Motor neuron (in vitro differentiated cells): ENCODE results near the gene ACCSL. TPM values are rescaled to one million over a fixed set of nuclear protein-coding genes. Genes with fewer than 3 reads are reported as not detected.
A peak's percentile ranks its signal among the peaks of the same experiment; 100 is the strongest.

Experiments
- ATAC-seq, 8 experiments: fragments of 200-7000 bp; cut with Tn5 transposase; replicated peaks in 6 of 8; 2 replicates each; pipeline ENCODE4 v1.8.0; 2021; ENCODE audit warnings: mild to moderate bottlenecking in 8 of 8, moderate library complexity in 8 of 8
- H3K27ac ChIP-seq, 2 donors: fragments of 250-450 bp; sonication (Bioruptor Pico); 2 replicates each; pipeline ENCODE4 v1.9.0; 2021; ENCODE audit warnings: antibody characterized with exemption in 2 of 2, mild to moderate bottlenecking in 2 of 2, moderate library complexity in 1 of 2
- H3K4me1 ChIP-seq, 2 donors: fragments of 250-450 bp; sonication (Bioruptor Pico); replicated peaks in 1 of 2; 2 replicates each; pipeline ENCODE4 v1.6.1; 2021; ENCODE audit warnings: antibody characterized with exemption in 2 of 2, mild to moderate bottlenecking in 2 of 2, moderate library complexity in 1 of 2
- H3K4me3 ChIP-seq, 5 donors: fragments of 250-450 bp; sonication (Bioruptor Pico); 2 replicates each; pipeline ENCODE4 v1.9.0; 2021; ENCODE audit warnings: antibody characterized with exemption in 5 of 5, mild to moderate bottlenecking in 5 of 5, moderate library complexity in 4 of 5
- WGBS, 10 experiments: fragments of 450-650 bp; shearing (Covaris generic); methylation state at CpG; one replicate each; pipeline ENCODE4 v1.0.0; 2022; 5-methylcytosine and 5-hydroxymethylcytosine counted together
- in situ Hi-C, 9 experiments: fragments of 400-800 bp; cut with MboI; loops; one replicate each; pipeline ENCODE4 v1.15.0; 2021; ENCODE audit warnings: low sequenced_read_pairs in 9 of 9, low pct_unique_long_range_greater_than_20kb in 2 of 9; ENCODE audit not compliant: unreplicated experiment in 9 of 9
- total RNA-seq, 8 experiments: library from RNA; unstranded; fragments of 300-600 nt; gene quantifications; 2 replicates each; pipeline versions ENCODE4 v1.2.3 to v1.2.4, GENCODE V29; 2022

ACCSL gene
- not detected for total RNA-seq

GRCh38 chr11:44047931-44048431, at the start of gene ACCSL:
TSS of gene ACCSL (plus strand) at chr11:44047981. CDS start at chr11:44048037, 56 bp downstream.
- 20 to 100% (median 90%) methylated on average over 1 to 7 of the region's 12 CpGs; no CpG with 5 or more reads in 5 of the 10 experiments for WGBS, 10 experiments
- no peak for ATAC-seq
- Histone ChIP-seq H3K27ac (no peak within 1 kb of the TSS), H3K4me3 (no peak within 1 kb of the TSS), H3K4me1 (no peaks in the 10 kb centered on the region)
- in situ Hi-C loops = loop anchor here in 7 of 9 experiments (10.0 to 25.0 kb wide), 3 partner anchors 136 to 163 kb away; partner anchors contain the start of gene ALKBH3 (in 4 of the 7)

GRCh38 chr11:43998308-43998707, 49.5 kb upstream of the ACCSL start:
- H3K27ac ChIP-seq = no peak overlapping the region
- 83 to 100% (median 95%) methylated on average over 1 of the region's 1 CpG; no CpG with 5 or more reads in 6 of the 10 experiments for WGBS, 10 experiments
- in situ Hi-C loops = no loop called here
- ATAC-seq = no peak
- no peak overlapping the region for H3K4me3 ChIP-seq
- H3K4me1 ChIP-seq = peaks cover 14% of the 10 kb centered on the region in 2 donors

GRCh38 chr11:44000731-44001130, 47.0 kb upstream of the ACCSL start:
- no peak overlapping the region for H3K4me3 ChIP-seq
- no peak overlapping the region for H3K27ac ChIP-seq
- WGBS, 10 experiments = 0 to 73% (median 58%) methylated on average over 1 to 2 of the region's 2 CpGs; no CpG with 5 or more reads in 2 of the 10 experiments
- peaks cover 29 to 30% of the 10 kb centered on the region in 2 donors for H3K4me1 ChIP-seq
- in situ Hi-C loops = no loop called here
- no peak for ATAC-seq

- Histone ChIP-seq H3K4me1 (peaks cover 45 to 46% of the 10 kb centered on the region in 2 donors), H3K27ac (peak overlapping the region; percentile 32 to 37), H3K4me3 (no peak overlapping the region)
- WGBS, 10 experiments = 55 to 100% (median 88%) methylated on average over 1 to 9 of the region's 18 CpGs; no CpG with 5 or more reads in 2 of the 10 experiments
- in situ Hi-C loops = no loop called here
- no peak for ATAC-seq
These were observed 45.3 kb upstream of the ACCSL start for GRCh38 chr11:44002191-44003093.

GRCh38 chr11:44003736-44004451, 43.9 kb upstream of the ACCSL start:
- in situ Hi-C loops = no loop called here
- peaks cover 48% of the 10 kb centered on the region in 2 donors for H3K4me1 ChIP-seq
- H3K4me3 ChIP-seq = no peak overlapping the region
- WGBS, 10 experiments = 93 to 100% methylated on average over 2 to 3 of the region's 9 CpGs; no CpG with 5 or more reads in 8 of the 10 experiments
- no peak overlapping the region for H3K27ac ChIP-seq
- ATAC-seq = no peak

GRCh38 chr11:44004452-44005062, 43.2 kb upstream of the ACCSL start:
- no peak overlapping the region for H3K4me3 ChIP-seq
- in situ Hi-C loops = no loop called here
- ATAC-seq = no peak
- 0 to 82% (median 75%) methylated on average over 1 to 5 of the region's 10 CpGs; no CpG with 5 or more reads in 2 of the 10 experiments for WGBS, 10 experiments
- peaks cover 48% of the 10 kb centered on the region in 2 donors for H3K4me1 ChIP-seq
- peak overlapping the region in 1 of 2 donors; percentile 38 for H3K27ac ChIP-seq

- in situ Hi-C loops = no loop called here
- 0 to 50% (median 7%) methylated on average over 1 to 3 of the region's 14 CpGs; no CpG with 5 or more reads in 6 of the 10 experiments for WGBS, 10 experiments
- Histone ChIP-seq H3K27ac (peak overlapping the region in 1 of 2 donors; percentile 38), H3K4me1 (peaks cover 48% of the 10 kb centered on the region in 2 donors), H3K4me3 (no peak overlapping the region)
- ATAC-seq = peak in 6 of 8 experiments; percentile 30 to 76 (median 59)
These were observed 42.6 kb upstream of the ACCSL start for GRCh38 chr11:44005063-44005701.

GRCh38 chr11:44005956-44006355, 41.8 kb upstream of the ACCSL start:
- no peak overlapping the region for H3K27ac ChIP-seq
- peaks cover 48% of the 10 kb centered on the region in 2 donors for H3K4me1 ChIP-seq
- ATAC-seq = no peak
- no peak overlapping the region for H3K4me3 ChIP-seq
- in situ Hi-C loops = no loop called here
- WGBS, 10 experiments = 60 to 100% (median 60%) methylated on average over 1 of the region's 1 CpG; no CpG with 5 or more reads in 7 of the 10 experiments

- Histone ChIP-seq H3K27ac (peak overlapping the region; percentile 7 to 23), H3K4me1 (peaks cover 41% of the 10 kb centered on the region in 2 donors), H3K4me3 (no peak overlapping the region)
- 50 to 100% (median 76%) methylated on average over 1 to 10 of the region's 11 CpGs; no CpG with 5 or more reads in 1 of the 10 experiments for WGBS, 10 experiments
- peak in 5 of 8 experiments; percentile 53 to 89 (median 86) for ATAC-seq
- in situ Hi-C loops = no loop called here
These were observed 40.8 kb upstream of the ACCSL start for GRCh38 chr11:44006917-44007361.

- in situ Hi-C loops = no loop called here
These were observed 40.2 kb upstream of the ACCSL start for GRCh38 chr11:44007481-44008087.

GRCh38 chr11:44008088-44008501, 39.7 kb upstream of the ACCSL start:
- in situ Hi-C loops = no loop called here
- peak in 3 of 8 experiments; percentile 35 to 70 (median 58) for ATAC-seq
- no peak overlapping the region for H3K27ac ChIP-seq
- 71 to 100% (median 82%) methylated on average over 1 to 5 of the region's 5 CpGs; no CpG with 5 or more reads in 4 of the 10 experiments for WGBS, 10 experiments
- peaks cover 33 to 34% of the 10 kb centered on the region in 2 donors for H3K4me1 ChIP-seq
- no peak overlapping the region for H3K4me3 ChIP-seq

More at GRCh38 chr11:44007481-44008087, 40.2 kb upstream of the ACCSL start:
- Histone ChIP-seq H3K27ac (peak overlapping the region in 1 of 2 donors; percentile 7), H3K4me1 (peaks cover 34% of the 10 kb centered on the region in 2 donors), H3K4me3 (no peak overlapping the region)
- peak in 3 of 8 experiments; percentile 36 to 71 (median 49) for ATAC-seq
- WGBS, 10 experiments = 60 to 100% (median 92%) methylated on average over 1 to 3 of the region's 5 CpGs; no CpG with 5 or more reads in 3 of the 10 experiments
